ENCODE results near the gene MOB2.

The MOB2 gene, protein sequence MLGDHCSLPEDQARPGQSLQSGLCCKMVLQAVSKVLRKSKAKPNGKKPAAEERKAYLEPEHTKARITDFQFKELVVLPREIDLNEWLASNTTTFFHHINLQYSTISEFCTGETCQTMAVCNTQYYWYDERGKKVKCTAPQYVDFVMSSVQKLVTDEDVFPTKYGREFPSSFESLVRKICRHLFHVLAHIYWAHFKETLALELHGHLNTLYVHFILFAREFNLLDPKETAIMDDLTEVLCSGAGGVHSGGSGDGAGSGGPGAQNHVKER

DNA sequence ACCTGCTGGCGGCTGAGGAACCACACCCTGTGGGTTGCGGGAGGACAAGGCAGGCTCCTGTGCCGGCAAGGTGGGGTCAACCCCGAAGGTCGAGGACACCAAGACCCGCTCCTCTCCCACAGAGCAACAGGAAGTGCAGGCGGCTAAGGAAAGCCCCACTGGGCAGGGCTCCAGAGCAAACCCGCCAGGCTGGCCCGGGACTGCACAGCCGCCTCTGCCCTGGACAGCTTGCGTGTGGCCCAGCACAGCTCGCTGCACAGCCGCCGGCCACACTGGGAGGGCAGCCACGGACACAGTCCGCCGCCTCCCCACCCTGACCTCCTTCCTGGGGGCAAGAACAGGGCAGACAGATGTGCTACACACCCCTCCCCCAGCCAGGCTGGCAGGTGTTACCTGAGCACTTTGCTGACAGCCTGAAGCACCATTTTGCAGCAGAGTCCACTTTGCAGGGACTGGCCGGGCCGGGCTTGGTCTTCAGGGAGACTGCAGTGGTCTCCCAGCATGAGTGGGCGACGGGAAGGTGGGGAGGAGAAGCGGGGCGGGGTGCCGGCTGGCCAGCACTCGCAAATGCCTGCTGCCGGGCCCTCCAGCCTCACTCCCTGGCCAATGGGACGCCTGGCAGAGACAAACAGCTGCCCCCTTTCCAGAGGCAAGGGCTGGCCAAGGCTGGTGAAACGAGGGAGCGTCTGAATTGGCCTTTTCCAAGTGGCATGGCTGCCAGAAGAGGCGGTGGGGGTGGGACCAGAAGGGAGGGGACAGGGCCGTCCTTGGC, at the start of gene MOB2:
MOB2 (minus strand) TSS at position 726 of the 772 bp plus-strand sequence; CDS start at position 503, 223 bp downstream.
- no peak for DNase-seq

DNA sequence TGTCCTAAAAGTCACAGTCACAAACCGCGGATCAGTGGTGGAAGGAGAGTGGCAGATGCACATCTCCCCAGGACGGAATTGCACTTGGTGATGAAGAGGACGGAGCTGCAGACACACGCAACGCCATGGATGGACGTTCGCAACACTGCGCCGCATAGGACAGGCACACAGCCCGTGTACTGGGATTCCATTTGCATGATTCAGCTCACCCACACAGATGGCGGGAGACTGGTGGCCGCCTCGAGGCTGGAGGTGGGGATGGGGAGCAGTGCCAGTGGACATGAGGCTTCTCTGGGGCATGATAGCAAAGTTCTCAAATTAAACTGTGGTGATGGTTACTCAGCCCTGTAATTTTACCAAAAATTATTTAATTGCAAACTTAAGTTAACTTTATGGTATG, 48.1 kb upstream of the MOB2 start:
- no peak for DNase-seq

DNA sequence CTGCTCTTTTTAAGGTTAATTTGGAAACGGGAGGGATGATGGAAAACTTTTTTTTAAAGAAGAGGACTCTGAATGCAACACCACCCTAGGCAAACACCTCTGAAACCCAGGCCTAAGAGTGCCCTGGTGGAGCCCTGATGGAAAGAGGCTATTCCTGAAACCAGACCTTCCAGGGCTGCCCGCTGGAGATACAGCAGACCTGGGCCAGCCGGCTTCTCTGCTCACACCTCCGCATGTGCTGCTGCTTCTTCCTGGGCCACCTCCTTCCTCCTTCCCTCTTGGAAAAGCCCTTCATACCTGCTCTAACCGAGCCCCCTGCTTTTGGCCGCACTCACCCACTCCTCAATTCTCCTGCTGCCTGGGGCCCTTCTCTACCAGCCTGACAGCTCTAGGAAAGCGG, 47.6 kb upstream of the MOB2 start:
- DNase-seq: no peak

DNA sequence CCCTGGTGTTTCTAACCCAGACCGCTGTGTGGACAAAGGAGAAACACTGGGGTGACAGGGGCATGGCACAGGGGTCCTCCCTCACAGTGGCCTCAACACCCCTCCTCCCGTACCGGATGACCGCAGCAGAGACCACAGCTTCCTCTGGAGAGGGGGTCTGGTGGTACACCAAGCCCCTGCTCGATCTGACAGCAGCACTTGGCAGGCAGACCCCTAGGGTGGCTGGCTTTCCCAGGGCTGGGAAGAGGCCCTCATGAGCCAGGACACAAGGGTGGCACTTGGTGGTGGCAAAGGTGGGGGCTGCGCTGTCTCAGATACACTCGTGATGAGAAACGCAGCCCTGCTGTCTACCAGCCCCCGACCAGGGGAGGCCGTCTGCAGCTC, 46.8 kb upstream of the MOB2 start:
- no peak for DNase-seq

DNA sequence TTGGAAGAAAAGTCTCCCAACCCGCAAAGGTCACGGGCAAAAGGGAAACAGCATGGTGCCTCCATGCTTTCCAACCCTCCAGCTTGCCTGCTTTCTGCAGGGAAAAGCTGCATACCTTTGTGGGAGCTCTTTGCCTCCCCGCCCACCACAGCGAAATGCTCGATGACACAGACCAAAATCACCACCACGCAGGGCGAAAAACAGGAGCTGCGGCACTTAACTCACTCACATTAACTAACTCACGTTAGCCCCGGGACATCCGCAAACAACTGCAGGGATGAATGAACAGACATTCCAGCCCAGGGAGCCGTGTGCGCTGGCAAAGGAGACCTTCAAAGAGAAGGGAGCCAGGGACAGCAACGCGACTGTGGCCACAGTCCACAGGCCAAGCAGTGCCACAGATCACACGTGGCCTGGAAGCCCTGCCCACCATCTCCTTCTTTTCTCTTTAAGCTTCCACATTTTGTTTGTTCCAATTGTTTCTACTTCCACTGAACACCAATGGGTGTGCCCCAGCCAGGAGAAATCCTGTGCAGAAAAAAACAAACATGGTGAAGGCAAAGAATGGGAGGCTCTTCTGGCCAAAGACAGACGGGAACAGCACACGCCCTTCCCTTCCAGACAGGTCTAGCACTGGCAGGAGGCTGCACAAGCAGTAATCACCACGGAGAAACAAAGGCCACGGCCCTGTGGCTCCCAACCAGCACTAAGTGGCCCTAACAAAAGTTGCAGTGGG, 46.2 kb upstream of the MOB2 start:
- no peak for DNase-seq

DNA sequence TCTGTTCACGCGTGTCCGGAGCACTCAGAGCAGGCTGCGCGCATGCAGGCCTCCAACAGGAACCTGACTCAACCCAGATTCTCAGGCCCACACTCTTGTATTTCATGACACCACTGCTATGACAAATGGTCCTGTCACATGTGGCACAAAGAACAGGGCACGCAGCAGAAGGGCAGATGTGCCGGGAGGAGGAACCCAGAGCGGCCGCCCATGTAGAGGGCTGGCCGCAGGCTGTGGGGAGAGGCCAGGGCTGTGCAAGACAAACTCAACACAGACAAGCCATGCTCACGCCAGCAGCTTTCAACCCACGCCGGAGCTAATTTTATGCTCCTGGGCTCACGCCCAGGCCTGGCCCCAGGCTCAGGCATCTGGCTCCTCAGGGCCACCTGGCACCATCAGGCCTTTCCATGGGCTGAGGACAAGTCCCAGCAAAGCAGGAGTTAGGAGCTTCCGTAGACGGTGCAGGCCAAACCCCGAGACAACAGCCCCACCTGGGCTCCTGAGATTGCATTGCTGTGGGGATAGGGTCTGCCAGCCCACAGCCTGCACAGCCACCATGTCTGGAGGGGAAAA, 45.5 kb upstream of the MOB2 start:
- no peak for DNase-seq

DNA sequence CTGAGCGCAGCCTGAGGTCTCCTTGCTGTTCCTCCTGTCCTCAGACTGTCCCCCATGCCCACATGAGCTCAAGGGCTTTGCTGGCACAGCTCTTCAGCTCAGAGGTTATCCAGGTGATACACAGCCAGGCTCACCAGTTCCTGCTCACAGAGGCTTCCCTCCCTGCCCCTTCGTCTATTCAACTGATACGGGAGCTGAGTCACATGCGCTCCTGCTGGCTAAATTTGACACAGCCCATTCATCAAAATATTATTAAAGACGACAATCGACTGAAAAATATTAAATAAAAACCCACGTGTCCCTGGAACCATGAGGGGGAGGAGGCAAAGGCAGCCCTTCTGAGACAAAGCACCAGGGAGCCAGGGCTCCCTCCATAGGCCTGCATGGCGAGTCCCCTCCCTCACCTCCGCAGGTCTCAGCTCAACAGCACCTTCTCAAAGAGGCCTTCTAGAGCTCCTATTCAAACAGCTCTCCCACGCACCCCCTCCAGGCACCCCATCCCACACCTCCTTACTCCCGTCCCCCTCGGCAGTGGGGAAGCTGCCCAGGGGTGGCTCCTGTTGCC, 45.0 kb upstream of the MOB2 start:
- no peak for DNase-seq

DNA sequence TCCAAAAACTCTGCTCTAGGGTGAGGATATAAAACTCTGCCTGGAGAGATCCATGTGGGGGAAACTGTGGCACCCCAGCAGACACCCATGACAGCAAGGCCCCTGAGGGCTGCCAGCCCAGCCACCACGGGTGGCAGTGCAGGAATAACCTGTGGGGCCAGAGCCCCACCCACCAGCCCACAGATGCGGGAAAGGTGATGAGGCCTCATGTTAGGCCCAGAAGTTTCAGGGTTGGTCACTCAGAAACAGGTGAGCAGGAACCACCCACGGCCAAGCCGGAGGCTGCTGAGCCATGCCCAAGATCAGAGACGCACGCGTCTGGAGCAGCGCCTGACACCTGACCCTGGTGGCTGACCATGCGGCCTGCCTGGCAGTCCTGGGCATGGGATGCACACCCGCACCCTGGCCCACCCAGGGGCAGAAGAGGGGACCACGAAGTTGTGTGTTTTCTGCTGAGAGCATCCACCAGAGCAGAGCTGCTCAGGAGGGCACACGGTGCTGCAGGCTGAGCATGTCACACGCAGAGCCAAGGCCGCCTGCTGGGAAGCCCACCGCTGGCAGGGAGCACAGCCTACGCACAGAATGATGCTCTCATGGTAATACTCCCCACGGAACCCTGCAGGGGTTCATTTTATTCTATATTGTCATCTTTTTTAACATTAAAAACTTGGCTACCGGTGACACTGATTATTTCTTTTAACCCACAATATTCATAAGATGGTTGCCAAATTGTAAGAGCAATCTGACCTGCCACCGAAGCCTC, 44.3 kb upstream of the MOB2 start:
- no peak for DNase-seq

DNA sequence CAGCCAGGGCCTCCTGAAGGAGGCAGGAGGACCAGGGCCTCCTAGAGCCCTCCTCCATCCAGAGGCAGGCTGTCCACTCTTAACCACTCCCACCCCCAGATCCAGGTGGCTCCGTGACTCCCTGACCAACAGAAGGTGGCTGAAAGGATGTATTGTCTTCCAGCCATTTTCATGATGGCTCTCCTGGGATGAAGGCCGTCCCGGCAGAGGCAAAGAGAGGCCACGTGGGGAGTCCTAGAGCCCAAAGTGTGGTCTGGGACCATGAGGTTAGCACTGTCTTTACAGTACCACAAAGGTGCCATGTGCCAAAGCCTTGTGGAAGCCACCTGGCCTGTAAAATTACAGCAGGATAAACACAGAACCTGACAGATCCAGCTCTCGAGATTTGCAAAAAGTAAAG, 43.2 kb upstream of the MOB2 start:
- no peak for DNase-seq

DNA sequence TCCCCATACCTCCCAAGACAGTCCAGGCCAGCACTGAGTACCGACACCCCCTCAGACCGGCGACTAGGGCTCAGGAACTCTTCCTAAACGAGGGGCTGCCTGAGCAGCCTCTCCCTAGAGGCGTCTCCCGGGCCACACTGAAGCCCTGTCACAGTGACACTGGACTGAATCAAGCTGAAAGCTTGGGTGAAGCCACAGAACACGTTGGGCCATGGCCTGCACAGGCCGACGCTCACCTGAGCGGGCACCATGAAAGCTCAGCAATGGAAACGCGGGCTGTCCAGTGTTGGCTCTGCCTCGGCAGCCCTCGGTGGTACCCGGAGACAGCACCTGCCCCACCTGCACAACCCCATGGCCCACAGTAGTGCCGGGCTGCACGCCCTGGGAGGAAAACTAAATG, 42.7 kb upstream of the MOB2 start:
- no peak for DNase-seq

DNA sequence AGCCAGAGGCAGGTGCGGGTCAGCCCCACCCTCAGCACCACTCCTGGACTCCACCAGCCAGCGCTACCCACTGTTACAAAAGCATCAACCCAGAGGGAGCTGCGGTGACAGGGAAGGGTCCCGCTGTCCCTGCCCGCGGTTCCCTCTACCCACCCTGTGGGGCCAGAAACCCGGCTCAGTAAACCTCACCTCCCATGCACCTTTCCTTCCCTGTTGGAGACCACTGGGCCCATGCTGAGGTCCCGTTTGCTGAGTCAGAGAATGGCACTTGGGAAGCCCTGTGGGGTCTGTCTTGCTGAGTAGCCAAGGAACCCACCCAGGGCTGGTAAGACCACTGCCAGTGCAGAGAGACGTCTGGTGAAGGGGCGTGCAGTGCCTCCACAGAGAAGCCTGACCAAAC, 42.1 kb upstream of the MOB2 start:
- DNase-seq: no peak

DNA sequence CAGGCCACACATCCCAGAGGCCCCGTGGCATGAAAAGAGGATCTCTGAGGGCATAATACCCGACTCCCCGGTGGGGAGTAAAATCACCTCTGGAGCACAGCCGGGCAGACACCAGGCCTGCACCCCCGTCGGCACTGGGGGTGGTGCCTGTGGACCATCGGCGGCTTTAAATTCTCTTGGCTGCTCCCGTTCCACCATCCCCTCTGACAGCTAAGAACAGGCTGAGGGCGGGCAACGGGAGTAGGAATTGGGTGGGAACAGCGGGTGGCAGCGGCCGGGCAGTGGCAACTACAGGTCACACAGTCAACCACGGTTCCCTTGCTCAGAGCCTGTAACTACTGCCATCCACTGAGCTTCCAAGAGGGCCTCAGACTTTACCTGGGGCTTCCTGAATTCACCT, 40.2 kb upstream of the MOB2 start:
- DNase-seq: no peak

DNA sequence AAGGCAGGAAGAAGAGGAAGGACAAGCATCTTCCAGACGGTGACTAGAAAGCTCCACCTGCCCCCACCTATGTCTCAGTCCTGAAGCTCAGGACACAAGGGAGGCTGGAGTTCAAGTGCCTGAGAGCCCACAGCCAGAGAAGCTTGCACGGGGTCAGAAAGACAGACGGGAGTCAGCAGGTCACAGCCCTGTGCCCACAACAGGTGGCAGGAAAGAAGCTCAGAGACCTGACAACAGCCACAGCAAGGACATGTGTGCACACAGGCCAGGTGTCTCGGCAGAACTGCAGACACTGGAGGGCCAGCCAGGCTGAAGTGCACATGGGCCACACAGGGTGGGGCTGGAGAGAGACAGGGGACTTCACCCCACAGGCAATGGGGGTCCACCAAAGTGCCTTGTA, 37.2 kb upstream of the MOB2 start:
- DNase-seq: no peak

DNA sequence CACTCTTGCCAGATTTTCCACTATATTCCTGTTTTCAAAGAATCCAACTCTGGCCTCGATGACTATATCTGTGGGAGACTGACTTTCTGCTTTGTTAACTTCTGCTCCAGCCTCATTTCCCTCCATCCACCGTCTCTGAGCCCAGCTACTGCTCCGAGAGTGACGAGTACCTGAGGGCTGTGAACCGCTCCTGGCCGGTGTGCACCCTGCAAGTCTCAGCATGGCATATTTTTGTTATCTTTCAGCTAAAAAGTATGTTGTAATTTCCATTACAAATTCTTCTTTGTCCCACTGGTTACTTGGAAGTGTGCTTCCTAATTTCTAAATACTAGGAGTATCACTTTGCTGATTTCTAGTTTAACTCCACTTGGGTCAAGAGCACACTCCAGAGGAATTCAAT, 36.5 kb upstream of the MOB2 start:
- no peak for DNase-seq

DNA sequence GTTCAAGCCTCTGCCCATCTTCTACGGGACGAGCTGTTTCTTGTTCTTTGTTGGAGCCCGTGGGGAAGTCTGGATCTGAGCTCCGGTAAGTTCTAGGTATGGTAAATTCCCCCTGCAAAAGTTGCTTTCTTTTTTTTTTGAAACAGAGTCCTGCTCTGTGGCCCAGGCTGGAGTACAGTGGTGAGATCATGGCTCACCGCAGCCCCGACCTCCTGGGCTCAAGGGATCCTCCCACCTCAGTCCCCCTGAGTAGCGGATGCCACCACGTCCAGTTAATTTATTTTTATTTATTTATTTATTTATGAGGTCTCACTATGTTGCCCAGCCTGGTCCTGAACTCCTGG, 35.5 kb upstream of the MOB2 start:
- no peak for DNase-seq

DNA sequence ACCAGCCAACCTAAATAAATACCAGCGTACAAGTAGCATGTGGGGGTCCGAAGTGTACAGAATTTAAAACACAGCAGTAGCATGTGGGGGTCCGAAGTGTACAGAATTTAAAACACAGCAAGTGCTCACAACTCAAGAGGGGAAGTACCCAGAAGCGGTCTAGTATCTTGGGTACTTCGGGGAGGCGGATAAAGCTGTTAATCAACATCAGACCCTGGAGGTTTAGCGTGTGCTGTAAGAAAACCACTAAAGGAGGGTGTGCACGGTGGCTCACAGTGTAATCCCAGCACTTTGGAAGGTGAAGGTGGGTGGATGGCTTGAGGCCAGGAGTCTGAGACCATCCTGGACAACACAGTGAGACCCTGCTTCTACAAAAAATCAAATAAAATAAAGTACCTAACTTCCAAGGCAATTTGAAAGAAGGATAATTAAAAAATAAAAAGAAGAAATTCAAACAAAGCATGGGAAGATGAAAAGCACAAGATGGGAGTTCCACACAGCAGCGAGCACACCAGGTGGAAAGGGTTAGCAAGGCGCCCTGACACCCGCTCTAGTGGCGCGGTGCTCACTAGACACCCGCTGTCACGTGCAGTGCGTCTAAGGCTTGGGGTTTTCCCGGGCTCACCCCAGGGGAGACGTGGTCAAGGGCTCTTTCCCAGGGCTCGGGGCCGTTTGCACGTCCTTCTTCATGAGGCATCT, 35.0 kb upstream of the MOB2 start:
- no peak for DNase-seq

DNA sequence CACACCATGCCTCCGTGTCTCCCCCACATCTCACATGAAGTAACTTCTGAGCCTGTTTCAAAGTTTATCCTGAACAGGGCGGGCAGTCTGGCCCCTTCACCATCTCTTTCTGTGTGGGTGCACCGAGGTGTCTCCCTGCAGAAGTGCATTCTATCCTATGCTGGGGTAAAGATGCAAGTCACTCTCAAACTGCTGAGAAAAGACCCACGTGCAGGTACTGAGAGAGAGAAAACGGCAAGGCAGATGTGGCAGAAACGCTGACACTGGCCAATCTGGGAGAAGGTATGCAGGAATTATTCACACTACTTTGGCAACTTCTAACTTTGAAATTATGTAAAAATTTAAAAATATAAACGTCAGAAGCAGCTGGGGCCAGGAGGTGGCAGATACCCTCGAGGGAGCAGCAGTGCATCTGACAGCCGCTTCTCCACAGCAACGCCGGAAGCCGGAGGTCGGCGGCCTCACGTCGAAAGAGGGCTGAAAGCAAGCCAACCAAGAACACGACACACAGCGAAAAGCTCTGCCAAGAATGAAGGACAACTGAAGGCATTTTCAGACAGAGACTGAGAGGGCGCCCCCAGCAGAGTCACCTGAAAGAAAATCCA, 34.2 kb upstream of the MOB2 start:
- no peak for DNase-seq

DNA sequence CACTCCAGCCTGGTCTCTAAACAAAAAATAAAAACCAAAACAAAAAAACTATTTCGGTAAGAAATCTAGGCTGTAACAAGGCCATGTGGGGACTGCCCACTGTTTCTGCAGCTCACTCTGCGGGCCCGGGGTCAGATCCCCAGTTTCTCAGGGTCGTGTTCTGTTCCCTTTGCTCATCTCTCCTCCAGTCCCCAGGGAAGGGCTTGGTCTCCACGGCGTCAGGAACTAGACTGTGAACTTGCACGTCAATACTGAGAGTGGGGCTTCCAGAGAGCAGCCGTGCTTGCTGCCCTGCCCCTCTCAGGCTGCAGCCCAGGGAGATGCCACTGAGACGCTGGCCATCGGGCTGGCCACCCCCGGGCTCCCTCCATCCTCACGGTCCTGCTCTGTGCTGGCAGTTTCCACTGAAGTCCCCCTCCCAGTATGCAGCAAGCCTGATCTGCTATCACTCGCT, 33.7 kb upstream of the MOB2 start:
- no peak for DNase-seq

DNA sequence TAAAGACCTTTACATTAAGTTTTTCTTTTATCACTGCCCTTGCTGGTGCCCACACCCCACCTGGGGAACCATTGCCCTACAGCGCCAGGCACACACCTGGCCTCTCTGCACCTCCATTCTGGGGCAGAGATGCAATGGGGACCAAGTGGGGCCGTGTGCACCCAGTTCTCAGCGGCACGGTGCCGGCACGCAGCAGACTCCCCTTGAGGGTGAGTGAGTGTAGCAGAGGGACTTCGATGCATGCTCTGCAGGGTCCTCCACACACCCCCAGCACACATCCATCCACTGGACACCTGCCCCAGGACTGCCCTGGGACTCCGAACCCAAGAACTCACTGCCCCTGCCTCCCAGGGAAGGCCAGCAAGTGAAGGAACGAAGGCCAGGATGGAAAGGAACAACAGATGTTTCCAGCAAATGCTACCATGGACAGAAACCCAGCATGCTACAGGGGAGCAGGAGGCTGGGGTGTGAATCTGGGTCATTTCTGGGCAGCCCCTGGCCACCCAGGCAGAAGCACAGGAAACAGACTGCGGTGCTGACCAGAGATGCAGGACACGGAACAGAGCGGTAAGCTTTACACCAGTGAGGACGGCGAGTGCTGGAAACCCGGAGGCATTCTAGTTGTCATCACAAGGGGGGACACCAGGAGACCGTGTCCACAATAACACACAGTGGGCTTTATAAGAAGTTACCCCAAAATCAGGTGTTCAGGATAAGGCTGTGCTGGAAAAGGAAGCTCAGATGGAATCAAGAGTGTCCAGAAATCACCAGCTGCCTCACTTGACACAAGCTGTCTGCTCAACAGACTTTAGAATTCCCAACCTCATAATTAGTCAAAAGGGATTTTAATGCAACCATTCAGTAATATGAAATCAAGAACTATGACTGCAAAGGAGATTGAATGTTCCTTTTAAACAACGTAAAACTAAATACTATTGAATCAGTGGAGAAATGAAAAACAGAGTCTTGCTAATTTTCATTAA, 32.7 kb upstream of the MOB2 start:
- no peak for DNase-seq

DNA sequence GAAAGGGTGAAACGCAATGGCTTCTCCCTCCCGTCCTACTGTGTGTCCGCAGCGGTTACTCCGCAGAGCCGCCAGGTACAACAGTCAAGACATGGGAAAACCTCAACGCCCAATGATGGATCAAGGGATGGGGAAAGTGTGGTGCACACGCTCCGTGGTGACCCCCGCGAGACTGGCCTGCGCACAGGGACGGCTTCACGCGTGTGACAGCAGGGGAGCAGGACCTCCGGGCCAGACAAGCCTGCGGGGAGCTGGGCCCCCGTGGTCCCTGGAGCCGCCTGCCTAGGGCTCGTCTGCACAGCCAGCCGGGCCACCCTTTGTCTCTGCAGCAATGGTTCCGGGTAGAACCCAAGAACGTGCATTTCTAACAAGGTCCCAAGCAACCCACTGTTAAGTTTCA, 31.7 kb upstream of the MOB2 start:
- no peak for DNase-seq
